Ectodermal cell (in vitro differentiated cells): ENCODE measurements around the gene SALL2. TPM values are rescaled to one million over a fixed set of nuclear protein-coding genes. Genes with fewer than 3 reads are reported as not detected.
"Not testable (repeated sequence)": the region's sequence is repeated elsewhere in the genome, so short reads cannot be mapped to it uniquely, and the experiment has no call there.

Experiments
- H3K27ac ChIP-seq: 2 replicates; pipeline ENCODE4 v1.7.0; 2013; ENCODE audit warnings: mild to moderate bottlenecking, low read depth, low read length; ENCODE audit not compliant: insufficient read depth, poor library complexity, severe bottlenecking
- H3K27me3 ChIP-seq: 2 replicates; pipeline ENCODE4 v1.7.0; 2013; ENCODE audit warnings: mild to moderate bottlenecking, low read length; ENCODE audit not compliant: insufficient read depth, control insufficient read depth, poor library complexity, severe bottlenecking
- H3K36me3 ChIP-seq: one replicate; pipeline ENCODE4 v1.7.0; 2013; ENCODE audit warnings: low read length; ENCODE audit not compliant: control insufficient read depth, insufficient read depth
- H3K4me1 ChIP-seq: one replicate; pipeline ENCODE4 v1.7.0; 2013; ENCODE audit warnings: low read length; ENCODE audit not compliant: control insufficient read depth, insufficient read depth
- H3K4me3 ChIP-seq: 2 replicates; pipeline ENCODE4 v1.7.0; 2013; ENCODE audit warnings: low read depth, low read length, control low read depth; ENCODE audit not compliant: insufficient read depth
- H3K9me3 ChIP-seq: 2 replicates; pipeline ENCODE4 v1.7.0; 2013; ENCODE audit warnings: mild to moderate bottlenecking, low read length, moderate library complexity; ENCODE audit not compliant: control insufficient read depth
- WGBS, 2 experiments: methylation state at CpG; one replicate each; pipeline ENCODE4 v1.1.7; 2013; ENCODE audit warnings: missing lambda C conversion rate in 2 of 2; 5-methylcytosine and 5-hydroxymethylcytosine counted together
- polyA plus RNA-seq, 4 experiments: library from polyadenylated mRNA; stranded (reverse); fragments of 50-300 nt; gene quantifications; one replicate each; pipeline ENCODE4 v1.2.3, GENCODE V29; 2013

Gene SALL2
- 259 TPM for polyA plus RNA-seq (2013, experiment 1 of 4)
- polyA plus RNA-seq (2013, experiment 2 of 4): 325 TPM
- 247 TPM for polyA plus RNA-seq (2013, experiment 3 of 4)
- 284 TPM for polyA plus RNA-seq (2013, experiment 4 of 4)

GRCh38 chr14:21525962-21526671 is at the start of gene SALL2:
Gene SALL2, minus strand, starts transcription at chr14:21526346. Its CDS starts 219 bp downstream, at chr14:21526127.
- H3K36me3 ChIP-seq: peaks cover 37% of the 10 kb centered on the region

GRCh38 chr14:21575661-21576060 is 49.5 kb upstream of the SALL2 start:
- no peak overlapping the region for H3K27ac ChIP-seq
- 89 to 90% methylated on average over 6 of the region's 6 CpGs for WGBS, 2 experiments
- no peaks in the 10 kb centered on the region for H3K4me1 ChIP-seq
- no peaks in the 10 kb centered on the region for H3K27me3 ChIP-seq
- no peaks in the 10 kb centered on the region for H3K9me3 ChIP-seq
- no peaks in the 10 kb centered on the region for H3K36me3 ChIP-seq
- H3K4me3 ChIP-seq: no peak overlapping the region

More at GRCh38 chr14:21525962-21526671, at the start of gene SALL2:
- H3K27ac ChIP-seq: peak within 1 kb of the TSS; percentile 97
- H3K9me3 ChIP-seq: no peaks in the 10 kb centered on the region
- no peaks in the 10 kb centered on the region for H3K27me3 ChIP-seq
- peaks cover 68% of the 10 kb centered on the region for H3K4me1 ChIP-seq
- WGBS, 2 experiments: 1% methylated on average over 43 of the region's 43 CpGs
- peak within 1 kb of the TSS; percentile 84 for H3K4me3 ChIP-seq

- Histone ChIP-seq H3K36me3 (no peaks in the 10 kb centered on the region), H3K9me3 (no peaks in the 10 kb centered on the region), H3K27ac (no peak overlapping the region), H3K4me1 (no peaks in the 10 kb centered on the region), H3K4me3 (no peak overlapping the region), H3K27me3 (no peaks in the 10 kb centered on the region)
These were observed 46.5 kb upstream of the SALL2 start for GRCh38 chr14:21572604-21573003.

GRCh38 chr14:21558703-21559170 is 32.6 kb upstream of the SALL2 start:
- no peak overlapping the region for H3K4me3 ChIP-seq
- 94% methylated on average over 8 of the region's 8 CpGs for WGBS, 2 experiments
- H3K27ac ChIP-seq: no peak overlapping the region
- no peaks in the 10 kb centered on the region for H3K27me3 ChIP-seq
- no peaks in the 10 kb centered on the region for H3K9me3 ChIP-seq
- H3K36me3 ChIP-seq: no peaks in the 10 kb centered on the region
- peaks cover 5% of the 10 kb centered on the region for H3K4me1 ChIP-seq

GRCh38 chr14:21557084-21557901 is 31.1 kb upstream of the SALL2 start:
- no peaks in the 10 kb centered on the region for H3K36me3 ChIP-seq
- peak overlapping the region; percentile 1 for H3K4me3 ChIP-seq
- no peaks in the 10 kb centered on the region for H3K9me3 ChIP-seq
- H3K27me3 ChIP-seq: no peaks in the 10 kb centered on the region
- peaks cover 5% of the 10 kb centered on the region for H3K4me1 ChIP-seq
- 5 to 6% methylated on average over 7 to 11 of the region's 11 CpGs for WGBS, 2 experiments
- H3K27ac ChIP-seq: peak overlapping the region; percentile 95

- no peaks in the 10 kb centered on the region for H3K36me3 ChIP-seq
- H3K27me3 ChIP-seq: no peaks in the 10 kb centered on the region
- peaks cover 5% of the 10 kb centered on the region for H3K4me1 ChIP-seq
- peak overlapping the region; percentile 95 for H3K27ac ChIP-seq
- 64 to 65% methylated on average over 4 to 5 of the region's 5 CpGs for WGBS, 2 experiments
- no peak overlapping the region for H3K4me3 ChIP-seq
- H3K9me3 ChIP-seq: no peaks in the 10 kb centered on the region
These were observed 30.4 kb upstream of the SALL2 start for GRCh38 chr14:21556378-21557083.

GRCh38 chr14:21553266-21553665 is 27.1 kb upstream of the SALL2 start:
- WGBS, 2 experiments: 81 to 88% methylated on average over 2 to 3 of the region's 3 CpGs
- Histone ChIP-seq H3K9me3 (no peaks in the 10 kb centered on the region), H3K27me3 (no peaks in the 10 kb centered on the region), H3K36me3 (no peaks in the 10 kb centered on the region), H3K27ac (no peak overlapping the region), H3K4me1 (peaks cover 5% of the 10 kb centered on the region), H3K4me3 (no peak overlapping the region)

- not testable (repeated sequence) for H3K9me3 ChIP-seq, H3K36me3 ChIP-seq, H3K27ac ChIP-seq, H3K27me3 ChIP-seq, H3K4me3 ChIP-seq
- H3K4me1 ChIP-seq: peaks cover 24% of the 10 kb centered on the region
- 86 to 94% methylated on average over 6 to 7 of the region's 7 CpGs for WGBS, 2 experiments
These were observed 18.4 kb upstream of the SALL2 start for GRCh38 chr14:21544588-21544987.

- 63 to 65% methylated on average over 5 of the region's 5 CpGs for WGBS, 2 experiments
- Histone ChIP-seq H3K4me3 (no peak overlapping the region), H3K36me3 (no peaks in the 10 kb centered on the region), H3K27ac (peak overlapping the region; percentile 28), H3K27me3 (no peaks in the 10 kb centered on the region), H3K9me3 (no peaks in the 10 kb centered on the region), H3K4me1 (peaks cover 30% of the 10 kb centered on the region)
These were observed 17.8 kb upstream of the SALL2 start for GRCh38 chr14:21543963-21544362.
